Activated CD4-positive, alpha-beta T cell treated with anti-CD3 and anti-CD28 coated beads, Interleukin-2, Interleukin-6, amounts not matched to agents 100 ng/mL and 50 ng/mL, durations not matched to agents 16 hours and 8 hours (primary cell): Measurements from ENCODE around the gene PRIMA1.

ENCODE experiments used
- DNase-seq: peaks from one replicate; pipeline ENCODE4 v3.0.0-alpha.2; 2020

Gene PRIMA1

GRCh38 chr14:93794756-93795155, 6.5 kb upstream of the PRIMA1 start:
- DNase-seq, result no peak

- no peak for DNase-seq
Observed at GRCh38 chr14:93793555-93794324, 5.5 kb upstream of the PRIMA1 start.

- DNase-seq, result no peak
Observed at GRCh38 chr14:93792391-93792790, 4.1 kb upstream of the PRIMA1 start.

GRCh38 chr14:93790966-93791365, 2.7 kb upstream of the PRIMA1 start:
- no peak for DNase-seq

- no peak for DNase-seq
Observed at GRCh38 chr14:93789228-93790130, 1.2 kb upstream of the PRIMA1 start.

- DNase-seq, result no peak
Observed at GRCh38 chr14:93788543-93789227, 400 bp upstream of the PRIMA1 start.

GRCh38 chr14:93787465-93788292, 606 bp downstream of the PRIMA1 start:
- no peak for DNase-seq

- DNase-seq, result no peak
Observed at GRCh38 chr14:93785423-93785822, 2.9 kb downstream of the PRIMA1 start.

- no peak for DNase-seq
Observed at GRCh38 chr14:93784878-93785277, 3.4 kb downstream of the PRIMA1 start.

GRCh38 chr14:93780813-93781400, 7.4 kb downstream of the PRIMA1 start:
- DNase-seq, result no peak

- no peak for DNase-seq
Observed at GRCh38 chr14:93778856-93779629, 9.2 kb downstream of the PRIMA1 start.

- no peak for DNase-seq
Observed at GRCh38 chr14:93778453-93778852, 9.8 kb downstream of the PRIMA1 start.

- no peak for DNase-seq
Observed at GRCh38 chr14:93775744-93776143, 12.5 kb downstream of the PRIMA1 start.

GRCh38 chr14:93775158-93775557, 13.1 kb downstream of the PRIMA1 start:
- no peak for DNase-seq

GRCh38 chr14:93772263-93772662, 16.0 kb downstream of the PRIMA1 start:
- no peak for DNase-seq

- no peak for DNase-seq
Observed at GRCh38 chr14:93765970-93766369, 22.3 kb downstream of the PRIMA1 start.

GRCh38 chr14:93765155-93765554, 23.1 kb downstream of the PRIMA1 start:
- DNase-seq, result no peak

GRCh38 chr14:93764211-93764659, 24.1 kb downstream of the PRIMA1 start:
- no peak for DNase-seq

- no peak for DNase-seq
Observed at GRCh38 chr14:93759719-93760307, 28.5 kb downstream of the PRIMA1 start.

GRCh38 chr14:93757206-93757605, 31.1 kb downstream of the PRIMA1 start:
- DNase-seq, result no peak

- no peak for DNase-seq
Observed at GRCh38 chr14:93753647-93754046, 34.6 kb downstream of the PRIMA1 start.
